Cardiac septum (tissue), 1 donor: ENCODE data around the gene SH3BP5. TPM values are rescaled to one million over a fixed set of nuclear protein-coding genes. Genes with fewer than 3 reads are reported as not detected.
A peak's percentile ranks its signal among the peaks of the same experiment; 100 is the strongest.

Experiments
- DNase-seq: peaks from one replicate; pipeline ENCODE4 v3.0.0-alpha.2; 2020; ENCODE audit warnings: low spot score
- intact Hi-C: fragments of 100-400 bp; cut with DNase I; formaldehyde crosslinking; loops from one replicate; pipeline ENCODE4 v1.14.0; 2022
- total RNA-seq: library from RNA; stranded (reverse); fragmentation: NEBNext Ultra II Directional; extraction: Animal tissue kit (Norgen Biotek cat#: 25700); gene quantifications from one replicate; pipeline ENCODE4 v1.2.1, GENCODE V29; 2021
- donor health status: DM: no; HTN: no; CAD: no.

SH3BP5 gene
- total RNA-seq, 1 donor from 2014 or later, result 11.4 TPM

DNA sequence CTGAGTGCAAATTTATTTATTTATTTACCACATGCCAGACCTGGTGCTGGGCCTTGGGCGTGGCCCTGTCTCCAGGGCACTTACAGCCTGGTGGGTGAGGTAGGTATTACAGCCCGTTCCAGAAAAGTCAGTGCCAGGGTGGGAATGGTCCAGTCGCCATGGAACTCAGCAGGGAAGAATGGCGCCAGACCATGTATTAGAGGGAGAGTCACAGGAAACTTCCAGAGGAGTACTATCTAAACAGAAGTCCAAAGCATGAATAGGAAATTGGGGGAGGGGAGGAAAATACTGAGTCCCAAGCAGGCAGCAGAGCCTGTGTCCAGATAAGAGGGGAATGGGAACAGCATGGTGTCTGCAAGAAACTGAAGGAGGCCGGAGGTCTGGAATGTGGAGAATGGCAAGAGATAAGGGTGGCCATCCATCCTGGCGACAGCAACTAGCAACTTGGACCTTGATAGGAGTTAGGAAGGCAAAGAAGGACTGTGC lies 27.0 kb downstream of the SH3BP5 start:
- intact Hi-C loops, result no loop called here
- no peak for DNase-seq

- intact Hi-C loops, result no loop called here
- peak; percentile 75 for DNase-seq
These were observed 28.7 kb downstream of the SH3BP5 start for GRCh38 chr3:15303728-15304127.

DNA sequence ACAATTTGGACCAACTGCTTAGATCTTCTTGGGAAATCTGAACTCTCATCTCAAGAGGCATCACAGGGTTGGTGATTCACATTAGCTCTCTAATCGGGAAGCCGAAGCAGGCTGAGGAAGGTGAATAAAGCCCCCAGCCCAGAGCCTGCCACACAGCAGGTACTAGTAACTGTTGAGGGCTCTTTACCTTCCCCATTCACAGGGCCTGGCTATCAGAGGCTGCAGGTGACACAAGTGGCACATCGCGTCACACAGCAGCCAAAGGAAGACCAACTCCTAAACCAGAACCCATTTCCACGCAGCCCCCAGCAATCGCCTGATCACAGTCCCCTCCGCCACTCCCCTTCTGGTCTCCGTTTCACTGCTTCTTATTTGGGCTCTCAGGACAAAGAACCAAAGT lies 29.2 kb downstream of the SH3BP5 start:
- intact Hi-C loops, result no loop called here
- DNase-seq, result no peak

GRCh38 chr3:15301761-15302160 lies 30.6 kb downstream of the SH3BP5 start:
- intact Hi-C loops, result no loop called here
- no peak for DNase-seq

DNA sequence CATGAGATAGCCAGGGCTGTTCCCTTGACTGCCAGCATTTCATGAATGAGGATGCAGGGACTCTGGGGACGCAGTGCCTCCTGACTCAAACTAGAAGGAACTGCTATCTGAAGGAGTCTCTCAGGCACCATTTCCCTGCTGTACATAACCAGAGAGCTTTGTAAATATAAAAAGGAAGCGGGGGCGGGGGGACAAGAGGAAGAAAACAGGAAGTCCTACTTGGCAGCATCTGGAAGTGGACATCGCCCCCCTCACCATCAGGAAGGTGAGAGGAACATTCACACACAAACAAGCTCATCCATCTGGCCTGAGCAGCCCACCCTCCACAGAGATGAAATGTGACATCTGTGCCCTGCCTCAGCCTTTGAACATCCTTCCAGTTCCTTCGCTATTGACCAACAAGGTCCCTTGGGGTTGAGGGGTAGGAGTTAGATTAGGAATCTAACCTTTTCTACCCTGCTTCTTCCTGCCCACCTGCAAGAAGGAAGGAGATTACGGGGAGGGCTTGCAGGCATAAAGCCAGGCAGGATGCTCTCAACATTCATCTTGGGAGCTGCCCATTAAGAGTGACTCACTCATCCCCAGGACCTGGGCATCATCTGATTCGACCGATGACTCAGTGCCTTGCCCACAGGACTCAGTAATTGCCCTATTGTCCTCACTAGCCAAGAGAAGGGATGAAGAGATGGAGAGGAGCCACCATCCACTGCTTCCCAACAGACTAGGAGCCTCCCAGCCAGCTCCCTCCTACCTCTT lies 31.9 kb downstream of the SH3BP5 start:
- no peak for DNase-seq
- intact Hi-C loops, result no loop called here

- DNase-seq, result no peak
- intact Hi-C loops, result no loop called here
These were observed 33.4 kb downstream of the SH3BP5 start for GRCh38 chr3:15299036-15299435.

DNA sequence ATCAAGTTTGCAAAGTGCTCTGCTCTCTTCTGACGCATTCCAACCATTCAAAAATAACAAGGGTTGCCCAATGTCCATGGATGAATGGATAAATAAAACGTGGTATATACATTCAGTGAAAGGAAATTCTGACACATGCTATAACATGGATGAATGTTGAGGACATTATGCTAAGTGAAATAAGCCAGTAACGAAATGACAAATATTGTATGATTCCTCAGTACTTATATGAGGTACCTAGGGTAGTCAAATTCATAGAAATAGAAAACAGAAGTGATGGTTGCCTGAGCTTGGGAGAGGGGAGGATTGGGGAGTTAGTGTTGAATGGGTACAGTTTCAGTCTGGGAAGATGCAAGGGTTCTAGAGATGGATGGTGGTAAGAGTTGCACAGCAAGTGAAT lies 33.9 kb downstream of the SH3BP5 start:
- intact Hi-C loops, result no loop called here
- DNase-seq, result no peak

DNA sequence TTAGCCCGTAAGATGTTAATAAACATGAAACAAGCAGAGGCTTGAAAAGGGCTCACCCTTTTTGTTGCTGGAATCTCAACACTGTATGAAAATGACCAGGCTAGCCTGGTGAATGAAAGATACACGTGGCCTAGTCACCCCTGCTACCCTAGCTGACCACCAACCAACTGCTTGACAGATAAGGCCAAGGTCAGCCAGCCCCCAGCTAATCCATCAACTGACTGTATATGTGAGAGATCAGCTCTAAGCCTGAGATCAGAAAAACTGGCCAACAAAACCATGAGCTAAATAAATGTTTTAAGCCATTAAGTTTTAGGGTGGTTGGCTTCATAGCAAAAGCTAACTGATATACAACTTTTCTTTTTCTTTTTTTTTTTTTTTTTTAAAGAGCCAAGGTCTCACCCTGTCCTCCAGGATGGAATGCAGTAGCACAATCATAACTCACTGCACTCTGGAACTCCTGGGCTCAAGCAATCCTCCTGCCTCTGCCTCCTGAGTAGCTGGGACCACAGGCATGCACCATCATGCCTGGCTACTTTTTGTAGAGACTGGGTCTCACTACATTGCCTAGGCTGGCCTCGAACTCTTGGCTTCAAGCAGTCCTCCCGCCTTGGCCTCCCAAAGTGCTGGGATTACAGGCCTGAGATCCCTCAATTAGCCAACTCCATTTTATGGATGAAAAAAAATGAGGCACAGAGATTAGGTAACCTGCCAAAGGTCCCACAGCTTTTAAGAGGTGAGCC lies 34.6 kb downstream of the SH3BP5 start:
- DNase-seq, result no peak
- intact Hi-C loops, result no loop called here

DNA sequence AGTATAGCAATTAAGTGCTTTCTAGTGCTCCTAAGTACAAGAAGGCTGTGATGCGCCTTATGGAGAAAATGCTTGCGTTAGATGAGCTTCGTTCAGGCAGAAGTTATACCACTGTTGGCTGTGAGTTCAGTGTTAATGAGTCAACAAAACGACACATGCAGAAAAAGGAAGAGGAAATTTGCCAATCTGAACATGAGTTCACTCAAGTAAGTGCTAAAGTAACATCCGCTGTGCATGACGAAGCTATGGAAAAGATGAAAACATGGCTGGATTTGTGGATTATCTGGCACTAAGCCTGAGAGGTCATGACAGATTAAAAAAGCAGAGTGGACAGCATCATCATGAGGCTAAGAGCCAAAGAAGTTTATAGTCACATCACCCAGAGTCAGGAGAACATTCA lies 36.9 kb downstream of the SH3BP5 start:
- intact Hi-C loops, result no loop called here
- DNase-seq, result no peak

DNA sequence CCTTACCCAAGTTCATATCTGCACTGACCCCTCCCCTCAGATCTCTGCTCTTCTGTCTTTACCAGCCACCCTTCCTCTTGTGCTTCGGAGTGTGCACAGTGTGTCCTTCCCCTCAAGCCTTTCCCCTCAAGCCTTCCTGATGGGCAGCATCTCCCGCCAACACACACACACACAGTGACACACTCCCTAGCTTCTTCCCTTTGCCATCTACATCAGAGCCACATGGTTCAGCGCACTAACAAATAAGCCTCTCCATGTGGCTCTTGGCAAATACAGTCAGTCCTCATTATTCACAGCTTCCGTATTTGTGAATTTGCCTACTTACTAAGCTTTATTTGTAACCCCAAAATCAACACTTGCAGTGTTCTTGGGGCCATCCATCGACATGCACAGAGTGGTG lies 37.5 kb downstream of the SH3BP5 start:
- intact Hi-C loops, result no loop called here
- DNase-seq, result no peak

DNA sequence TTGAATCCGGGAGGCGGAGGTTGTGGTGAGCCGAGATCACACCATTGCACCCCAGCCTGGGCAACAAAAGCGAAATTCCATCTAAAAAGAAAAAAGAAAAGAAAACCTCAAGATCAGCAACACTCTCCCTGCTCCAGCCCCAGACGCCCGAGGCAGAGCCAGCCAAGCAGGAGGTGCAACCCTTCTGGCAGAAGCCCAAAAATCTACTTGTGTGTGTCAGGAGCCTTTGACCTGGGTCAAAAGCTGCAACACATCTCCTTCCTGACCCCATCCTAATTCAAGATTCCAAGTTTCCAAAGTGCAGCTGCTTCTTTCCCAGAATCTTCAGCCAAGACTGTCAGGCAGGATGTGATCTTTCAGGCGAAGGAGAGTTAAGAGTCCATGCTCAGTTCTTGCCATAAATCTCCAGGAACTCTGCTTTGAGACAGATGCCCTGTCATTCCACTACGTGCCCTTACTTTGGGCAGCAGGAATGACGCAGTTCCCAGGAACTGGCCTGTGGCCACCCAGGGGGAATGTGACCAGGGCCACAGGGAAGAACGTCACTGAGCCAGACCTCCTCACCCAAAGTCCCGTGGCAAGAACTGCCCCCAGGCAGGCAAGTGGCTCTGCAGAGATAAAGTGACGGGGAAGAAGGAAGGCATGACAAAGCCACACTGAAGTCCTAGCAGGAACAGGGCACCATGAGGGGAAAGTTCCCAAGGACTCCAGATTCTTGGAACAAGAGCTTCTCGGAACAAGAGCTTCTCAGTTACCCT lies 39.4 kb downstream of the SH3BP5 start:
- peak; percentile 58 for DNase-seq
- intact Hi-C loops, result no loop called here

- intact Hi-C loops, result no loop called here
- peak; percentile 72 for DNase-seq
These were observed 40.5 kb downstream of the SH3BP5 start for GRCh38 chr3:15291589-15292541.

DNA sequence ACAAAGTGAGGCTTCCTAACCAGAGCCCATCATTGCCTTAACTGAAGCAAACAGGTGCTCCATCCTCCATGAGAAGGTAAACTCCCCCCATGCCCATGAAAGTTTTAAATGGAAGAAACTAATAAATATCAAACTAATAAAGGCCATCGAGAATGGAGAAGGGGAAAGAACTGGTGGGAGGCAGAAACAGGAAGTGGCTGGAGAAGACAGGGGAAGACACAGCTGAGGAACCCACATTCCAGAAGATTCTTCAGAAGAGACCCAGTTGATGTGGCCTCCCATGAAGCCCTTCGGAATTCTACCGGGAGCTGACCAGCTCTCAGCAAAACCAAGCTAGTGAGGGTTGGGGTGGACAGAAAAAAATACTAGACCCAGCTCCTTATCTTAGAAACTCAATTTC lies 41.6 kb downstream of the SH3BP5 start:
- no peak for DNase-seq
- intact Hi-C loops, result no loop called here

GRCh38 chr3:15289661-15290060 lies 42.7 kb downstream of the SH3BP5 start:
- intact Hi-C loops, result no loop called here
- peak; percentile 1 for DNase-seq

DNA sequence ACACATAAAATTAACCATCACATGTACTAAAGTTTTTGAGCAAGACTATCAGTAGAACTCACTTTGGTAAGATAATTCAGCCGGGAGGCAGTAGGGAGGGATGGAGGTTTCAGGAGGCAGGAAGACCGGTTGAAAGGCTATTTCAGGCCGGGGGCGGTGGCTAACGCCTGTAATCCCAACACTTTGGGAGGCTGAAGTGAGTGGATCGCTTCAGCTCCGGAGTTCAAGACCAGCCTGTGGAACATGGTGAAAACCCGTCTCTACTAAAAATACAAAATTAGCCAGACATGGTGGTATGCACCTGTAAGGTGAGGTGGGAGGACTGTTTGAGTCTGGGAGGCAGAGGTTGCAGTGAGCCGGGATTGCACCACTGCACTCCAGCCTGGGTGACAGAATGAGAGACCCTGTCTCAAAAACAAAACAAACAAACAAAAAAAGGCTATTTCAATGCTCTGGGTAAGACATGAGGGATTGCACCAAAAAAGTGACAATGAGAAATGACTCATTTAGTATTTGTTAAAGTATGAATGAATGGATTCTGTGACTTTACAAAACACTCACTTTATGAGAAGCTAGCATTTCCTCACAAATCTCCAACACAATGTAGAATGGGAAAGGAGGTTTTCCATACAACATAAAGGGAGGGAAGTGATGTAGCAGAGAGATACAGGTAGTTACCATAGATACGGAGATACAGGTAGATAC lies 43.9 kb downstream of the SH3BP5 start:
- DNase-seq, result no peak
- intact Hi-C loops, result no loop called here

- DNase-seq, result peak; percentile 76
- intact Hi-C loops, result no loop called here
These were observed 44.6 kb downstream of the SH3BP5 start for GRCh38 chr3:15287565-15288330.

GRCh38 chr3:15286022-15286421 lies 46.4 kb downstream of the SH3BP5 start:
- peak; percentile 58 for DNase-seq
- intact Hi-C loops, result no loop called here
